Caco-2 (cell line): Measurements from ENCODE around the gene KATNA1. TPM values are rescaled to one million over a fixed set of nuclear protein-coding genes. Genes with fewer than 3 reads are reported as not detected.

Experiments used
- BruUV-seq: library from RNA; stranded (reverse); fragments of 400-500 nt; replicated peaks from 2 replicates; lab custom pipeline; 2021; lab: Mats Ljungman, UMichigan
- CTCF ChIA-PET: fragments of 300-600 bp; sonication (Branson Sonifier 250); formaldehyde crosslinking; loops from one replicate; lab custom pipeline; 2022; ENCODE audit warnings: antibody characterized with exemption; lab: Charles Lee
- POLR2A ChIA-PET: fragments of 300-600 bp; sonication (Branson Sonifier 250); formaldehyde crosslinking; loops from one replicate; lab custom pipeline; 2022; ENCODE audit warnings: antibody characterized with exemption; lab: Charles Lee
- DNase-seq, 2 experiments: peaks; one replicate each; pipeline versions ENCODE4 v3.0.0 to v3.0.0-alpha.2; 2020 to 2022
- H3K27me3 ChIP-seq: replicated peaks from 2 replicates; pipeline ENCODE4 v1.6.0; 2011; ENCODE audit warnings: low read length; ENCODE audit not compliant: control insufficient read depth, insufficient read depth
- H3K36me3 ChIP-seq: 2 replicates; pipeline ENCODE4 v1.5.1; 2011; ENCODE audit warnings: low read length; ENCODE audit not compliant: control insufficient read depth, insufficient read depth
- H3K4me1 ChIP-seq: fragments of 250-450 bp; sonication (Bioruptor Pico); 2 replicates; pipeline ENCODE4 v1.5.1; 2020; ENCODE audit warnings: mild to moderate bottlenecking
- H3K4me3 ChIP-seq: 2 replicates; pipeline ENCODE4 v1.5.1; 2011; ENCODE audit warnings: low read depth, mild to moderate bottlenecking, control low read depth, low read length
- H3K9me3 ChIP-seq: fragments of 250-450 bp; sonication (Bioruptor Pico); 2 replicates; pipeline ENCODE4 v1.5.1; 2020; ENCODE audit warnings: mild to moderate bottlenecking, moderate library complexity
- H3K27ac Mint-ChIP-seq: one replicate; pipeline ENCODE4 v1.8.0; 2022; ENCODE audit warnings: mixed read lengths; ENCODE audit not compliant: unreplicated experiment
- H3K27me3 Mint-ChIP-seq: one replicate; pipeline ENCODE4 v1.8.0; 2022; ENCODE audit warnings: mixed read lengths; ENCODE audit not compliant: insufficient read depth, unreplicated experiment
- H3K36me3 Mint-ChIP-seq: one replicate; pipeline ENCODE4 v1.8.0; 2022; ENCODE audit warnings: mild to moderate bottlenecking, mixed read lengths; ENCODE audit not compliant: insufficient read depth, unreplicated experiment
- H3K4me1 Mint-ChIP-seq: one replicate; pipeline ENCODE4 v1.8.0; 2022; ENCODE audit warnings: low read depth, mixed read lengths; ENCODE audit not compliant: unreplicated experiment
- H3K4me3 Mint-ChIP-seq: one replicate; pipeline ENCODE4 v1.8.0; 2022; ENCODE audit warnings: mild to moderate bottlenecking, moderate library complexity, mixed read lengths; ENCODE audit not compliant: unreplicated experiment
- H3K9me3 Mint-ChIP-seq: one replicate; pipeline ENCODE4 v1.8.0; 2022; ENCODE audit warnings: mixed read lengths; ENCODE audit not compliant: unreplicated experiment
- intact Hi-C: fragments of 100-400 bp; cut with micrococcal nuclease; formaldehyde crosslinking; loops from one replicate; pipeline ENCODE4 v1.10.0; 2022; ENCODE audit not compliant: unreplicated experiment
- total RNA-seq: library from RNA; stranded (reverse); gene quantifications from 2 replicates; pipeline ENCODE4 v1.2.3, GENCODE V29; 2022
- TF ChIP-seq, protein P1 (sequence below), 2 experiments: fragments of 200-600 bp in 1 of 2; IDR thresholded peaks; 1 replicate in 1 of 2; 2 replicates in 1 of 2; pipeline versions ENCODE4 v1.5.1 to v1.8.0; 2011 to 2022; ENCODE audit warnings: antibody characterized with exemption in 1 of 2, control low read depth in 1 of 2, inconsistent platforms in 1 of 2, low read depth in 1 of 2, low read length in 1 of 2, mild to moderate bottlenecking in 1 of 2, moderate library complexity in 1 of 2; ENCODE audit not compliant: insufficient read depth in 1 of 2, severe bottlenecking in 1 of 2, unreplicated experiment in 1 of 2

KATNA1 gene
- total RNA-seq, 1 experiment from 2014 or later, result 19.2 TPM

DNA sequence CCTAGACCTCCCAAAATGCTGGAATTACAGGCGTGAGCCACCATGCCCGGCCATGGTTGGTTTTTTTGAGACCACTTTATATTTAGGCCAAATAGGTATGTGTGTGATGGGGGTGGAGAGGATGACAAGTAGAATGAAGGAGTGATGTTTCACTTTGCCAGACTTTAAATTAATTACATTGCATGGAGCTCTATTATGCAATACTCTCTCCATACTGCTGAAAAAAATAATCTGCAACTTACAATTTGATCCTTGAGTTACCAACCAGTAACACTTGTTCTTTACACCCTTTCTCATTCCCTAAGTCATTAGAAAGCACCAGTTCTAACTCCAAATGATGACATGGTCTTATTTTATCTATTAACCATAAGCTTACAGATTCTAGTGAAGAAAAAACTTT lies 55.5 kb downstream of the KATNA1 start:
- H3K9me3 ChIP-seq, result no peaks in the 10 kb centered on the region
- H3K27me3 Mint-ChIP-seq, result no peaks in the 10 kb centered on the region
- no peaks in the 10 kb centered on the region for H3K27me3 ChIP-seq
- ChIA-PET CTCF (interaction anchor here (0.6 kb wide), 1 partner anchor 28 kb away, joined by 13 read pairs; no protein-coding TSS in a partner anchor), POLR2A (no interaction called here)
- intact Hi-C loops, result no loop called here
- no peaks in the 10 kb centered on the region for H3K36me3 ChIP-seq
- H3K4me1 Mint-ChIP-seq, result no peaks in the 10 kb centered on the region
- no peak overlapping the region for H3K4me3 Mint-ChIP-seq
- H3K9me3 Mint-ChIP-seq, result no peaks in the 10 kb centered on the region
- TF ChIP-seq, protein P1, sequence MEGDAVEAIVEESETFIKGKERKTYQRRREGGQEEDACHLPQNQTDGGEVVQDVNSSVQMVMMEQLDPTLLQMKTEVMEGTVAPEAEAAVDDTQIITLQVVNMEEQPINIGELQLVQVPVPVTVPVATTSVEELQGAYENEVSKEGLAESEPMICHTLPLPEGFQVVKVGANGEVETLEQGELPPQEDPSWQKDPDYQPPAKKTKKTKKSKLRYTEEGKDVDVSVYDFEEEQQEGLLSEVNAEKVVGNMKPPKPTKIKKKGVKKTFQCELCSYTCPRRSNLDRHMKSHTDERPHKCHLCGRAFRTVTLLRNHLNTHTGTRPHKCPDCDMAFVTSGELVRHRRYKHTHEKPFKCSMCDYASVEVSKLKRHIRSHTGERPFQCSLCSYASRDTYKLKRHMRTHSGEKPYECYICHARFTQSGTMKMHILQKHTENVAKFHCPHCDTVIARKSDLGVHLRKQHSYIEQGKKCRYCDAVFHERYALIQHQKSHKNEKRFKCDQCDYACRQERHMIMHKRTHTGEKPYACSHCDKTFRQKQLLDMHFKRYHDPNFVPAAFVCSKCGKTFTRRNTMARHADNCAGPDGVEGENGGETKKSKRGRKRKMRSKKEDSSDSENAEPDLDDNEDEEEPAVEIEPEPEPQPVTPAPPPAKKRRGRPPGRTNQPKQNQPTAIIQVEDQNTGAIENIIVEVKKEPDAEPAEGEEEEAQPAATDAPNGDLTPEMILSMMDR (IDR thresholded peaks at IDR 0.05; ENCODE audit: insufficient read depth in 1 of 2, low read depth in 1 of 2, low read length in 1 of 2, severe bottlenecking in 1 of 2, unreplicated experiment in 1 of 2), result no peak
- no peaks in the 10 kb centered on the region for H3K4me1 ChIP-seq
- peaks cover 22% of the 10 kb centered on the region for H3K36me3 Mint-ChIP-seq
- H3K4me3 ChIP-seq, result no peak overlapping the region
- no TSS peak for BruUV-seq
- no peak for DNase-seq
- H3K27ac Mint-ChIP-seq, result no peak overlapping the region

DNA sequence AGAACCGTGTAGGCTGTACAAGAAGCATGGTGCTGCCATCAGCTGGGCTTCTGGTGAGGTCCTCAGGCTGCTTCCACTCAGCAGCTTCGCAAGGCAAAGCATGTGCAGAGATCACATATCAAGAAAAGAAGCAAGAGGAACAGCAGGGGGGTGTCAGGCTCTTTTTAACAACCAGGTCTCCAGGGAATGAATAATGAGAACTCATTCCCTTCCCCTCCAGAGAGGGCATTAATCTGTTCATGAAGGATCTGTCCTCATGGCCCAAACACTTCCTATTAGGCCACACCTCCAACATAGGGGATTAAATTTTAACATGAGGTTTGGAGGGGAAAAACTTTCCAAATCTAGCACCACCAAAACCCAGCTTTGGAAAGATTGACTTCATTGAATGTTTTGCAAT lies 62.4 kb downstream of the KATNA1 start:
- POLR2A ChIA-PET, result no interaction called here
- Histone ChIP-seq H3K4me3 (no peak overlapping the region), H3K4me1 (no peaks in the 10 kb centered on the region), H3K36me3 (no peaks in the 10 kb centered on the region; the same call in 1 of the 2 replicates), H3K9me3 (no peaks in the 10 kb centered on the region), H3K27me3 (no peaks in the 10 kb centered on the region)
- H3K4me1 Mint-ChIP-seq, result no peaks in the 10 kb centered on the region
- BruUV-seq, result no TSS peak
- CTCF ChIA-PET, result no interaction called here
- H3K27me3 Mint-ChIP-seq, result no peaks in the 10 kb centered on the region
- no peak overlapping the region for H3K27ac Mint-ChIP-seq
- no peak for DNase-seq
- H3K4me3 Mint-ChIP-seq, result no peak overlapping the region
- TF ChIP-seq, protein P1 (IDR thresholded peaks at IDR 0.05; ENCODE audit: insufficient read depth in 1 of 2, low read depth in 1 of 2, low read length in 1 of 2, severe bottlenecking in 1 of 2, unreplicated experiment in 1 of 2), result no peak
- peaks cover 46% of the 10 kb centered on the region for H3K36me3 Mint-ChIP-seq
- H3K9me3 Mint-ChIP-seq, result no peaks in the 10 kb centered on the region
- intact Hi-C loops, result no loop called here

GRCh38 chr6:149581349-149581748 lies 67.2 kb downstream of the KATNA1 start:
- no peaks in the 10 kb centered on the region for H3K9me3 Mint-ChIP-seq
- intact Hi-C loops, result no loop called here
- no peaks in the 10 kb centered on the region for H3K4me1 Mint-ChIP-seq
- H3K4me3 ChIP-seq, result no peak overlapping the region
- TF ChIP-seq, protein P1 (IDR thresholded peaks at IDR 0.05; ENCODE audit: insufficient read depth in 1 of 2, low read depth in 1 of 2, low read length in 1 of 2, severe bottlenecking in 1 of 2, unreplicated experiment in 1 of 2), result no peak
- BruUV-seq, result no TSS peak
- no peak for DNase-seq
- no peak overlapping the region for H3K4me3 Mint-ChIP-seq
- no peaks in the 10 kb centered on the region; the same call in 1 of the 2 replicates for H3K36me3 ChIP-seq
- no peaks in the 10 kb centered on the region for H3K4me1 ChIP-seq
- H3K27me3 Mint-ChIP-seq, result no peaks in the 10 kb centered on the region
- no peaks in the 10 kb centered on the region for H3K9me3 ChIP-seq
- H3K27me3 ChIP-seq, result no peaks in the 10 kb centered on the region
- H3K27ac Mint-ChIP-seq, result no peak overlapping the region
- ChIA-PET CTCF (no interaction called here), POLR2A (no interaction called here)
- H3K36me3 Mint-ChIP-seq, result peaks cover 42% of the 10 kb centered on the region
